ENCODE data around the gene TBC1D1.
A peak's percentile ranks its signal among the peaks of the same experiment; 100 is the strongest.

The TBC1D1 gene

DNA sequence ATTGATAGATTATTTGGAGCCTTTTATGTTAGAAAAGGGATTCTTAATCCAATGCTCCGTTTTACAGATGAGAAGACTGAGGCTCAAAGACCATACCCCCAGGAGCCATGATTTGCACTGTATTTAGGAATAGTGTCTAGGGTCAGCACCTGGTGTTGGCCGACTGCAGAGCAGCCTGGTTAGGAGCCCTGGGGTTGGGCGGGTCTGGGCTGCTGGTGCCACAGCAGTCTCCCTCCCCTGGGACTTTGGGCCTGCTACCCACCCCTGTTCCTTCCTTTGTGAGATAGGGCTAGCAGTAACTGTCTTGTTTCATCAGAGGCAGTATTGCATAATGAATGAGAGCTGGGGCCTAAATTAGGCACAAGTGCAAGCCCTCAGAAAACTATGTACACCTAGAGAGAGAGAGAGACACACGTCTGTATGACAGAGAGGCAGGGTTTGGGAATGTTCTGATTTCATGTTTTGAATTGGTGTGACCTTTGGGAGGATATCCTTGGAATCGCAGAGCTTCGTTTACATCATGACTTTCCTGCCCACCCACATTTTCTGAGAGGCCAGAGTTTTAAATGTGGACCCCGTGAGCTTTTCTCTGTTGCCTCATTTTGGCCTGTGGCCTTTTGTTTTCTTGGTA, 181.0 kb downstream of the TBC1D1 start:
- Histone ChIP-seq H3K4me2 (peak overlapping the region; percentile 49 to 95 (median 76)), H3K4me3 (no peak overlapping the region), H3K27ac (peak overlapping the region; percentile 32 to 97 (median 84); a peak in 21 of 22 replicates), H3K9ac (peak overlapping the region; percentile 27 to 76 (median 64); a peak in 19 of 22 replicates), H4K20me1 (no peaks in the 10 kb centered on the region), H3K36me3 (peaks cover 0 to 69% (median 45%) of the 10 kb centered on the region in 11 experiments; a peak in 18 of 22 replicates), H3K4me1 (peaks cover 43 to 100% (median 99%) of the 10 kb centered on the region in 10 experiments), H3K27me3 (no peaks in the 10 kb centered on the region), H3K9me3 (replicated peaks in 1 of 11) (no peaks in the 10 kb centered on the region)
- TF ChIP-seq Cebpa-rat (IDR thresholded peaks at IDR 0.05), result peak in 9 of 11 experiments; percentile 38 to 87 (median 67); a peak in 15 of 22 replicates

DNA sequence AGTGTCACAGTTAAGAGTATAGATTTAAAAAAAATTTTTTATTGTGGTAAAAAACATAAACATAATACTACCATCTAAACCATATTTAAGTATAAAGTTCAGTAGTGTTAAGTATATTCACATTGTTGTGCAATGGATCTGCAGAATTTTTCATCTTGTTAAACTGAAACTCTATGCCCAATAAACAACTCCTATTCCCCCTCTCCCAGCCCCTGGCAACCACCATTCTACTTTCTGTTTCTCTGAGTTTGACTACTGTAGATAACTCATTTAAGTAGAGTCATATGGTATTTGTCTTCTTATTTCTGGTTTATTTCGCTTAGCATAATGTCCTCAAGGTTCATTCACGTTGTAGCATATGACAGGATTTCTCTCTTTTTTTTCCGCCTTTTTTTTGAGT, 181.7 kb downstream of the TBC1D1 start:
- peak overlapping the region; percentile 49 to 95 (median 76); a peak in 21 of 22 replicates for H3K4me2 ChIP-seq
- H3K27me3 ChIP-seq, result no peaks in the 10 kb centered on the region
- no peak for TF ChIP-seq Cebpa-rat (IDR thresholded peaks at IDR 0.05)
- peak overlapping the region; percentile 32 to 97 (median 84); a peak in 21 of 22 replicates for H3K27ac ChIP-seq
- no peak overlapping the region for H3K4me3 ChIP-seq
- H3K9ac ChIP-seq, result peak overlapping the region in 8 of 11 experiments; percentile 63 to 76 (median 67); a peak in 15 of 22 replicates
- no peaks in the 10 kb centered on the region for H3K9me3 ChIP-seq (replicated peaks in 1 of 11)
- H3K4me1 ChIP-seq, result peaks cover 37 to 100% (median 99%) of the 10 kb centered on the region in 10 experiments
- peaks cover 0 to 73% (median 50%) of the 10 kb centered on the region in 11 experiments; a peak in 18 of 22 replicates for H3K36me3 ChIP-seq
- no peaks in the 10 kb centered on the region for H4K20me1 ChIP-seq

DNA sequence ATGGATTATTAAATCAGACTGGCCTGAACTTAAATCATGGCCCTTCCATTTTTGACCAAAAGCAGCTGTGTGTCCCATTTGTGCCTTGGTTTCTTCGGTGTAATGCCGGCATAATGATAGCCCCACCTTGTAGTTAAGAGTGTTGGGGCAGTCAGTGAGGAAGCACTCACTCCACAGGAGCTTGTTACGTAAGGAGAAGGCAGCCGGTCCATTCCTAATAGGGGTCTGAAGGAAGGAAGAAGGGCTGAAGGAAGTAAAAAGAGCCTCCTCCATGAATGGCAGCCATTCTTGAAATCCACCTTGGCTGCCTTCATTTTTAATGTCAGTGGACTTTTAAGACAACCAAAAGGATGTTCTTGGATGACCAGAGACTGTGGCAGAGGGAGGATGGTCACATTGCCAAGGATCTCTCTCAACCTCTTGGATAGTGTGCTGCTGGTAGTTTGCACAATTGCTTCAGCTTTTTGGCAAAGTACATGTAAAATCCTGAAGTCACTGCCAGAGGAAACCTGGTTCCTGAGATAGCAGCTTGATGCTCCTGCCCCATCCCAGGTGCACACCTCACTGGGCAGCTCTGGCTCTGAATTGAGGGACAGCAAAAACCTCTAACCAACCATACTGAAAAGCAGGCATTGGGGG, 182.8 kb downstream of the TBC1D1 start:
- Histone ChIP-seq H3K9ac (peak overlapping the region in 5 of 11 experiments; percentile 56 to 82 (median 76); a peak in 6 of 22 replicates), H3K4me1 (peaks cover 35 to 100% (median 99%) of the 10 kb centered on the region in 10 experiments), H3K4me2 (peak overlapping the region in 9 of 11 experiments; percentile 4 to 95 (median 81); a peak in 17 of 22 replicates), H3K4me3 (peak overlapping the region in 1 of 10 experiments; percentile 10; a peak in 1 of 20 replicates), H3K9me3 (replicated peaks in 1 of 11) (no peaks in the 10 kb centered on the region), H4K20me1 (no peaks in the 10 kb centered on the region), H3K27me3 (no peaks in the 10 kb centered on the region), H3K27ac (peak overlapping the region; percentile 81 to 97 (median 84); a peak in 20 of 22 replicates), H3K36me3 (peaks cover 0 to 67% (median 47%) of the 10 kb centered on the region in 11 experiments; a peak in 18 of 22 replicates)
- no peak for TF ChIP-seq Cebpa-rat (IDR thresholded peaks at IDR 0.05)

DNA sequence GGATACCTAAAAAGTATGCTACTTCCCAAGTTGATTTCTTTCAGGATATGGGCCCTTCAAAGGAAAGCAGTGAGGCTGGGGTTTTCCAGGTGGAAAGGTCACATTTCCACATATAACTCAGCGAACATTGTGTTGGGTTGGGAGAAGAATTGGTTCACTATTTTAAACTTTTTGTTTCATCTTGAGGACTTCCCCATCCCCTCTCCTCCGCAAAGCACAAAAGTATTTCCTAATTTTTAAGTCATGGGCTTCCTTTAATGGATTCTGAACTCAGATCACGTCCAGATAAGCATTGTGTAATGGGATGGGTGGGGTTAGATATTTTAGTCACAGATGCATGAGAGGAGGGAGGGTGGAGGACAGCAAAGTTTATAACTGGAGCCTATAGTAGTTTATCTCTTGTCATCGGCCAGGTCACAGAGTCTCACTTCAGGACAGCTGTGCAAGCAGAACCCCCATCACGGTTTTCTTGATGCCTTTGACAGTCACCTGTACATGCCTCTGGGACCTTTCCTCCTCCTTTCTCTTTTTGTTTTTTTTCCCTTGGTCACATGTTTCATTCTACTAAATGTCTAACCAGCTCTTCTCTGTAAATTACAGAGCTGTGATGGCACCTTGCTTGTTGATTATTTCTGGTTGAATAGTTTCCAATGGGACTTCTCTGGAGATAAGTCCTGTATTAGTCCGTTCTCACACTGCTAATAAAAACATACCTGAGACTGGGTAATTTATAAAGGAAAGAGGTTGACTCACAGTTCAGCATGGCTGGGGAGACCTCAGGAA, 184.7 kb downstream of the TBC1D1 start:
- Histone ChIP-seq H3K4me2 (peak overlapping the region in 10 of 11 experiments; percentile 8 to 95 (median 78); a peak in 18 of 22 replicates), H3K9me3 (replicated peaks in 1 of 11) (no peaks in the 10 kb centered on the region), H3K27me3 (no peaks in the 10 kb centered on the region), H3K4me3 (peak overlapping the region in 3 of 10 experiments; percentile 3 to 13 (median 9); a peak in 3 of 20 replicates), H3K27ac (peak overlapping the region; percentile 61 to 97 (median 84); a peak in 20 of 22 replicates), H3K36me3 (peaks cover 0 to 73% (median 48%) of the 10 kb centered on the region in 11 experiments; a peak in 18 of 22 replicates), H3K9ac (peak overlapping the region in 10 of 11 experiments; percentile 1 to 82 (median 66); a peak in 15 of 22 replicates), H4K20me1 (no peaks in the 10 kb centered on the region), H3K4me1 (peaks cover 40 to 100% (median 98%) of the 10 kb centered on the region in 10 experiments)
- TF ChIP-seq Cebpa-rat (IDR thresholded peaks at IDR 0.05), result peak in 5 of 11 experiments; percentile 47 to 83 (median 63); a peak in 6 of 22 replicates

DNA sequence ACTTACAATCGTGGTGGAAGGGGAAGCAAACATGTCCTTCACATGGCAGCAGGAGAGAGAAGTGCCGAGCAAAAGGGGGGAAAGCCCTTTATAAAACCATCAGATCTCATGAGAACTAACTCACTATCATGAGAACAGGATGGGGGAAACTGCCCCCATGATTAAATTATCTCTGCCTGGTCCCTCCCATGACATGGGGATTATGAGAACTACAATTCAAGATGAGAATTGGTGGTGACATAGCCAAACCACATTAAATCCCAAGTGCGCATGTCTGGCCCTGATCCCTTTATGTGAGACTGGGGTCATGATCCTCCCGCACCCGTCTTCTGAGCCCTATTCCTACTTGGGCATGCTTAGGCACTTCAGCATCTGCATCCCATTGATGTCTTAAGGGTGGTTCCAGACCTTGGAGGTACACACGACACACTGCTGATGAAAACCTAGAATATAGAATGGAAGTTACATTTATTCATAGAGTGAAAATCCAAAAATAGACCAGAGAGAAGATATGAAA, 185.3 kb downstream of the TBC1D1 start:
- Histone ChIP-seq H3K4me3 (peak overlapping the region in 2 of 10 experiments; percentile 3 to 13; a peak in 2 of 20 replicates), H3K27me3 (no peaks in the 10 kb centered on the region), H3K4me2 (peak overlapping the region in 10 of 11 experiments; percentile 8 to 95 (median 78); a peak in 17 of 22 replicates), H3K9ac (peak overlapping the region in 8 of 11 experiments; percentile 26 to 82 (median 70); a peak in 14 of 22 replicates), H3K27ac (peak overlapping the region; percentile 60 to 97 (median 84); a peak in 20 of 22 replicates), H3K9me3 (replicated peaks in 1 of 11) (no peaks in the 10 kb centered on the region), H3K4me1 (peaks cover 42 to 100% (median 98%) of the 10 kb centered on the region in 10 experiments), H4K20me1 (no peaks in the 10 kb centered on the region), H3K36me3 (peaks cover 0 to 73% (median 45%) of the 10 kb centered on the region in 11 experiments; a peak in 18 of 22 replicates)
- TF ChIP-seq Cebpa-rat (IDR thresholded peaks at IDR 0.05), result no peak

DNA sequence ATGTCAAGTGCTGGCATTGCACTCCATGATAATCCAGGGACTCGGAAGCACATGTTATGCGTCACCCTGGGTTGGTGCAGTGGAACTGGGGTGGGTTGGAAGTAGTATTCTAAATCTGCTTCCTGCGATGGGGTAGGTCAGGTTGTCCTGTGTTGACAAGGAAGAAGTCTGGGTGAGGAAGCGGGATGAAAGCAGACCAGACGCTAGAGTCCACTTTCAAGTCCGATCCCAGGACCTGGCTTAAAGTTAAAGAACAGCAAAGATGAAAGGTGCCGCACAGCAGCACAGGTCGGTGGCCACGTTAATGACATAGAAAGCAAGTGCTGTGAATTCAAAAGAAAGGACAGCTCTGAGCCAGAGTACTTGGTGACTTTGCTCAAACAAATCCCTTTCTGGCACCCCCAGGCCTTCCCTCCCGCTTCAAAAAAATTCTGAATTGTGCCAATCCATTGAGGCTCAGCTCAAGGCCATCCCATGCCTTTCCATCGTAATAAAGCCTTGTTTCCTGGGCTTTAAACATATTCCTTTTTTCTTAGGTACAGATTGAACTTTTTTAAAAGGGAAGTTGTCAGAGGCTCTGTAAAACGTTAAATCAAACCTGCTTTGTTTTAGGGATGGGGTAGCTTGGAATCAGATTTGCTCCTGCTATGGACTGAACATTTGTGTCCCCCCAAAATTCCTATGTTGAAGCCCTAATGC, 187.1 kb downstream of the TBC1D1 start:
- Histone ChIP-seq H3K4me2 (peak overlapping the region in 10 of 11 experiments; percentile 1 to 95 (median 78); a peak in 15 of 22 replicates), H3K27ac (peak overlapping the region; percentile 3 to 97 (median 65); a peak in 17 of 22 replicates), H3K9ac (peak overlapping the region in 6 of 11 experiments; percentile 20 to 76 (median 71); a peak in 11 of 22 replicates), H4K20me1 (no peaks in the 10 kb centered on the region), H3K27me3 (no peaks in the 10 kb centered on the region), H3K9me3 (replicated peaks in 1 of 11) (no peaks in the 10 kb centered on the region), H3K36me3 (peaks cover 0 to 71% (median 50%) of the 10 kb centered on the region in 11 experiments; a peak in 18 of 22 replicates), H3K4me3 (no peak overlapping the region), H3K4me1 (peaks cover 42 to 100% (median 98%) of the 10 kb centered on the region in 10 experiments)
- no peak for TF ChIP-seq Cebpa-rat (IDR thresholded peaks at IDR 0.05)

DNA sequence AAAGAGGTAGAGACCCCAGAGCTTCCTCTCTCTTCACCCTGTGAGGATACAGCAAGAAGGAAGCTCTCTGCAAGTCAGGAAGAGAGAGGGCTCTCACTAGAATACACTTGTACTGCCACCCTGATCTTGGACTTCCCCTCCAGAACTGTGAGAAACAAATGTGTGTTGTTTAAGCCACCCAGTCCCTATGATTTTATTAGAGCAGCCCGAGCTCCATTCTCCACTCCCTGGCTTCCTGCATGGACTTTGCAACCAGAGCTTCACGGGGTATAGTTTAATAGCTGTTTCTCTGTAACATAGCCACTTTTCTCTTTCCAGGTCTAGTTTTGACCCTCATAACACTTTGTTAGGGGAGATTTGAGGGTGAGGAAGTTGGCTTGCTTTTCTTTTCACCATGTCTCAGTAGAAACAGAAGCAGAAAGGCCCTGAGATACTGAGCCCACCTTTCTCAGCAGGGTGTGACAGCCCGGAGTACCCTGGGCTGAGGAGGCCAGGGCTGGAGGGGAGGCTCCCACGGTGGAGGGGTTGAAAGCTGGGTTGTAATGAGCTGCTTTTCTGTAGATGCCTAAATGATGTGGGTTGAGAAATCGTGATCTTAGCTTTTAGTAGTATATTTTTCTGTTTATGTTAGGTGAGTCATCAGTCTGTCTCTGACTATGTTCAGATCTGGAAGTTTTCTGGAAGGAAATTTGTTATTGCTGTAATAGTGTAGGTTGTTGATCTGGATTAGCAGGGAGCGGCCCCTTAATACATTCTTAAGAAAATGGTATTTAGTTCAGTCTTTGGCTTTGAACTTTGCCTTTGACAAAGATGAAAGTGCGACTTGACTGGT, 187.9 kb downstream of the TBC1D1 start:
- no peaks in the 10 kb centered on the region for H4K20me1 ChIP-seq
- H3K27me3 ChIP-seq, result no peaks in the 10 kb centered on the region
- peak overlapping the region in 8 of 11 experiments; percentile 6 to 76 (median 68); a peak in 16 of 22 replicates for H3K9ac ChIP-seq
- peaks cover 49 to 100% (median 98%) of the 10 kb centered on the region in 10 experiments for H3K4me1 ChIP-seq
- H3K4me3 ChIP-seq, result no peak overlapping the region; a peak in 1 of 20 replicates
- H3K4me2 ChIP-seq, result peak overlapping the region; percentile 1 to 95 (median 76); a peak in 15 of 22 replicates
- peaks cover 0 to 70% (median 41%) of the 10 kb centered on the region in 11 experiments; a peak in 18 of 22 replicates for H3K36me3 ChIP-seq
- no peaks in the 10 kb centered on the region for H3K9me3 ChIP-seq (replicated peaks in 1 of 11)
- H3K27ac ChIP-seq, result peak overlapping the region; percentile 3 to 97 (median 65)
- no peak for TF ChIP-seq Cebpa-rat (IDR thresholded peaks at IDR 0.05)
